ENCODE data around the gene SIVA1. TPM values are rescaled to one million over a fixed set of nuclear protein-coding genes. Genes with fewer than 3 reads are reported as not detected.

SIVA1 gene
- total RNA-seq, 5 donors from 2014 or later (not counting 1 experiment from before 2014, with no cell fraction given) = 62.3 to 93.5 (median 79.5) TPM

- POLR2A ChIA-PET = no interaction called here
- H3K4me3 ChIP-seq (ENCODE audit: control insufficient read depth in 1 of 2, extremely low read depth in 1 of 2, low read length in 1 of 2) = no peak overlapping the region
- no peaks in the 10 kb centered on the region for H3K27me3 ChIP-seq (replicated peaks in 1 of 2; ENCODE audit: control insufficient read depth in 2 of 2, extremely low read depth in 1 of 2, insufficient read depth in 2 of 2, low read length in 1 of 2)
- peaks cover 24 to 45% (median 26%) of the 10 kb centered on the region in 3 donors for H3K4me1 Mint-ChIP-seq
- H3K4me3 Mint-ChIP-seq = no peak overlapping the region
- CTCF ChIA-PET = interaction anchor here in 1 of 2 donors (0.7 to 1.2 kb wide), 2 partner anchors 7 to 9 kb away, joined by 4 to 6 read pairs; no protein-coding TSS in a partner anchor
- DNase-seq (no peak), ATAC-seq (replicated peaks in 1 of 4) (no peak)
- 93% methylated on average over 23 of the region's 30 CpGs for WGBS (ENCODE audit: insufficient coverage)
- H3K4me1 ChIP-seq (ENCODE audit: control insufficient read depth in 1 of 2, extremely low read depth in 1 of 2, insufficient read depth in 2 of 2, low read length in 2 of 2) = peaks cover 4 to 30% of the 10 kb centered on the region in 2 experiments
- no peaks in the 10 kb centered on the region for H3K9me3 Mint-ChIP-seq
- no peak overlapping the region for H3K27ac Mint-ChIP-seq
- no peaks in the 10 kb centered on the region for H3K9me3 ChIP-seq
- no peak overlapping the region for H3K27ac ChIP-seq (ENCODE audit: low read length)
- H3K36me3 ChIP-seq (ENCODE audit: control insufficient read depth in 2 of 2, extremely low read depth in 1 of 2, insufficient read depth in 1 of 2, low read length in 1 of 2) = peaks cover 2 to 67% of the 10 kb centered on the region in 2 donors
- H3K36me3 Mint-ChIP-seq = peaks cover 34% of the 10 kb centered on the region
- no peaks in the 10 kb centered on the region for H3K27me3 Mint-ChIP-seq
Measured at GRCh38 chr14:104758981-104759969, 6.3 kb downstream of the SIVA1 start.

GRCh38 chr14:104765517-104765916 lies 12.6 kb downstream of the SIVA1 start:
- H3K4me1 Mint-ChIP-seq = peaks cover 0 to 10% (median 0%) of the 10 kb centered on the region in 3 donors
- ChIA-PET POLR2A (interaction anchor here in 1 of 2 donors (0.6 kb wide), 1 partner anchor 766 kb away, joined by 4 read pairs; no protein-coding TSS in a partner anchor), CTCF (interaction anchor here in 1 of 2 donors (0.6 kb wide), 1 partner anchor 842 kb away, joined by 3 read pairs; no protein-coding TSS in a partner anchor)
- peaks cover 0 to 8% of the 10 kb centered on the region in 2 experiments for H3K4me1 ChIP-seq (ENCODE audit: control insufficient read depth in 1 of 2, extremely low read depth in 1 of 2, insufficient read depth in 2 of 2, low read length in 2 of 2)
- H3K4me3 ChIP-seq (ENCODE audit: control insufficient read depth in 1 of 2, extremely low read depth in 1 of 2, low read length in 1 of 2) = no peak overlapping the region
- ATAC-seq (replicated peaks in 1 of 4) (no peak), DNase-seq (no peak)
- peak overlapping the region in 1 of 2 donors; percentile 28 for H3K27ac Mint-ChIP-seq
- no peak overlapping the region for H3K4me3 Mint-ChIP-seq
- no peaks in the 10 kb centered on the region for H3K27me3 Mint-ChIP-seq
- H3K27ac ChIP-seq (ENCODE audit: low read length) = no peak overlapping the region
- no peaks in the 10 kb centered on the region for H3K9me3 Mint-ChIP-seq
- peaks cover 2 to 21% of the 10 kb centered on the region in 2 donors for H3K36me3 ChIP-seq (ENCODE audit: control insufficient read depth in 2 of 2, extremely low read depth in 1 of 2, insufficient read depth in 1 of 2, low read length in 1 of 2)
- peaks cover 14% of the 10 kb centered on the region for H3K36me3 Mint-ChIP-seq
- H3K27me3 ChIP-seq (replicated peaks in 1 of 2; ENCODE audit: control insufficient read depth in 2 of 2, extremely low read depth in 1 of 2, insufficient read depth in 2 of 2, low read length in 1 of 2) = no peaks in the 10 kb centered on the region
- H3K9me3 ChIP-seq = no peaks in the 10 kb centered on the region
- no CpG with 5 or more reads among the region's 3 CpGs for WGBS (ENCODE audit: insufficient coverage)

GRCh38 chr14:104766256-104766862 lies 13.4 kb downstream of the SIVA1 start:
- peaks cover 17% of the 10 kb centered on the region for H3K36me3 Mint-ChIP-seq
- no peak overlapping the region for H3K27ac ChIP-seq (ENCODE audit: low read length)
- 100% methylated on average over 1 of the region's 4 CpGs for WGBS (ENCODE audit: insufficient coverage)
- H3K4me3 ChIP-seq (ENCODE audit: control insufficient read depth in 1 of 2, extremely low read depth in 1 of 2, low read length in 1 of 2) = no peak overlapping the region
- no peak overlapping the region for H3K27ac Mint-ChIP-seq
- H3K9me3 ChIP-seq = no peaks in the 10 kb centered on the region
- no peak overlapping the region for H3K4me3 Mint-ChIP-seq
- H3K27me3 Mint-ChIP-seq = no peaks in the 10 kb centered on the region
- no peak for DNase-seq
- no peak for ATAC-seq (replicated peaks in 1 of 4)
- peaks cover 0 to 10% (median 0%) of the 10 kb centered on the region in 3 donors for H3K4me1 Mint-ChIP-seq
- ChIA-PET CTCF (interaction anchor here (0.6 to 1.4 kb wide), 3 partner anchors 8 to 60 kb away, joined by 3 to 6 read pairs (median 4); partner anchors contain the start of gene SIVA1 (in 1 of the 2)), POLR2A (no interaction called here)
- H3K36me3 ChIP-seq (ENCODE audit: control insufficient read depth in 2 of 2, extremely low read depth in 1 of 2, insufficient read depth in 1 of 2, low read length in 1 of 2) = peaks cover 2 to 24% of the 10 kb centered on the region in 2 donors
- H3K9me3 Mint-ChIP-seq = peaks cover 0 to 2% (median 0%) of the 10 kb centered on the region in 3 donors
- peaks cover 0 to 8% of the 10 kb centered on the region in 2 experiments for H3K4me1 ChIP-seq (ENCODE audit: control insufficient read depth in 1 of 2, extremely low read depth in 1 of 2, insufficient read depth in 2 of 2, low read length in 2 of 2)
- no peaks in the 10 kb centered on the region for H3K27me3 ChIP-seq (replicated peaks in 1 of 2; ENCODE audit: control insufficient read depth in 2 of 2, extremely low read depth in 1 of 2, insufficient read depth in 2 of 2, low read length in 1 of 2)

GRCh38 chr14:104766863-104767633 lies 14.1 kb downstream of the SIVA1 start:
- CTCF ChIA-PET = interaction anchor here (0.6 to 1.4 kb wide), 4 partner anchors 9 to 59 kb away, joined by 3 to 6 read pairs (median 4); partner anchors contain the start of gene SIVA1 (in 1 of the 2)
- ATAC-seq (replicated peaks in 1 of 4) = no peak
- Mint-ChIP-seq H3K4me1 (peaks cover 0 to 10% (median 0%) of the 10 kb centered on the region in 3 donors), H3K4me3 (no peak overlapping the region), H3K27ac (no peak overlapping the region), H3K9me3 (peaks cover 0 to 2% (median 0%) of the 10 kb centered on the region in 3 donors), H3K36me3 (peaks cover 18% of the 10 kb centered on the region), H3K27me3 (no peaks in the 10 kb centered on the region)
- H3K27ac ChIP-seq (ENCODE audit: low read length) = no peak overlapping the region
- POLR2A ChIA-PET = no interaction called here
- H3K9me3 ChIP-seq = no peaks in the 10 kb centered on the region
- no peaks in the 10 kb centered on the region for H3K27me3 ChIP-seq (replicated peaks in 1 of 2; ENCODE audit: control insufficient read depth in 2 of 2, extremely low read depth in 1 of 2, insufficient read depth in 2 of 2, low read length in 1 of 2)
- 87% methylated on average over 7 of the region's 15 CpGs for WGBS (ENCODE audit: insufficient coverage)
- H3K36me3 ChIP-seq (ENCODE audit: control insufficient read depth in 2 of 2, extremely low read depth in 1 of 2, insufficient read depth in 1 of 2, low read length in 1 of 2) = peaks cover 2 to 24% of the 10 kb centered on the region in 2 donors
- no peak overlapping the region for H3K4me3 ChIP-seq (ENCODE audit: control insufficient read depth in 1 of 2, extremely low read depth in 1 of 2, low read length in 1 of 2)
- no peak for DNase-seq
- peaks cover 0 to 8% of the 10 kb centered on the region in 2 experiments for H3K4me1 ChIP-seq (ENCODE audit: control insufficient read depth in 1 of 2, extremely low read depth in 1 of 2, insufficient read depth in 2 of 2, low read length in 2 of 2)

GRCh38 chr14:104767634-104767918 lies 14.6 kb downstream of the SIVA1 start:
- Mint-ChIP-seq H3K4me3 (no peak overlapping the region), H3K27me3 (no peaks in the 10 kb centered on the region), H3K27ac (no peak overlapping the region), H3K4me1 (peaks cover 0 to 10% (median 0%) of the 10 kb centered on the region in 3 donors), H3K9me3 (peaks cover 0 to 2% (median 0%) of the 10 kb centered on the region in 3 donors), H3K36me3 (peaks cover 17% of the 10 kb centered on the region)
- POLR2A ChIA-PET = no interaction called here
- DNase-seq (no peak), ATAC-seq (replicated peaks in 1 of 4) (no peak)
- Histone ChIP-seq H3K4me1 (ENCODE audit: control insufficient read depth in 1 of 2, extremely low read depth in 1 of 2, insufficient read depth in 2 of 2, low read length in 2 of 2) (peaks cover 0 to 8% of the 10 kb centered on the region in 2 experiments), H3K27ac (ENCODE audit: low read length) (no peak overlapping the region), H3K27me3 (replicated peaks in 1 of 2; ENCODE audit: control insufficient read depth in 2 of 2, extremely low read depth in 1 of 2, insufficient read depth in 2 of 2, low read length in 1 of 2) (no peaks in the 10 kb centered on the region), H3K4me3 (ENCODE audit: control insufficient read depth in 1 of 2, extremely low read depth in 1 of 2, low read length in 1 of 2) (no peak overlapping the region), H3K36me3 (ENCODE audit: control insufficient read depth in 2 of 2, extremely low read depth in 1 of 2, insufficient read depth in 1 of 2, low read length in 1 of 2) (peaks cover under 1 to 28% of the 10 kb centered on the region in 2 donors), H3K9me3 (no peaks in the 10 kb centered on the region)
- 83% methylated on average over 2 of the region's 5 CpGs for WGBS (ENCODE audit: insufficient coverage)
- CTCF ChIA-PET = interaction anchor here (0.8 to 1.4 kb wide), 2 partner anchors 16 to 59 kb away, joined by 3 to 4 read pairs; no protein-coding TSS in a partner anchor
